ENCODE results near the gene ZBTB11.
"Not testable (repeated sequence)": the region's sequence is repeated elsewhere in the genome, so short reads cannot be mapped to it uniquely, and the experiment has no call there.

The ZBTB11 gene

GRCh38 chr3:101691685-101692671 is 15.0 kb upstream of the ZBTB11 start:
- DNase-seq = not testable (repeated sequence)

GRCh38 chr3:101690972-101691371 is 14.0 kb upstream of the ZBTB11 start:
- DNase-seq = no peak

GRCh38 chr3:101689286-101689685 is 12.4 kb upstream of the ZBTB11 start:
- DNase-seq = no peak

GRCh38 chr3:101687142-101687931 is 10.4 kb upstream of the ZBTB11 start:
- no peak for DNase-seq

GRCh38 chr3:101685870-101686307 is 9.0 kb upstream of the ZBTB11 start:
- no peak for DNase-seq

GRCh38 chr3:101685050-101685400 is 8.1 kb upstream of the ZBTB11 start:
- DNase-seq = no peak

GRCh38 chr3:101680466-101680865 is 3.5 kb upstream of the ZBTB11 start:
- DNase-seq = no peak

GRCh38 chr3:101678837-101679236 is 1.9 kb upstream of the ZBTB11 start:
- DNase-seq = not testable (repeated sequence)

- no peak for DNase-seq
Observed at GRCh38 chr3:101677436-101678286, 729 bp upstream of the ZBTB11 start.

- no peak for DNase-seq
Observed at GRCh38 chr3:101676216-101676764, 642 bp downstream of the ZBTB11 start.

GRCh38 chr3:101675709-101676215 is 1.2 kb downstream of the ZBTB11 start:
- no peak for DNase-seq

GRCh38 chr3:101674518-101674917 is 2.4 kb downstream of the ZBTB11 start:
- no peak for DNase-seq

GRCh38 chr3:101673953-101674352 is 3.0 kb downstream of the ZBTB11 start:
- DNase-seq = no peak

- no peak for DNase-seq
Observed at GRCh38 chr3:101671014-101671413, 5.9 kb downstream of the ZBTB11 start.

GRCh38 chr3:101667844-101668243 is 9.1 kb downstream of the ZBTB11 start:
- DNase-seq = no peak

GRCh38 chr3:101667331-101667730 is 9.6 kb downstream of the ZBTB11 start:
- DNase-seq = no peak

GRCh38 chr3:101665851-101666250 is 11.1 kb downstream of the ZBTB11 start:
- DNase-seq = no peak

- DNase-seq = no peak
Observed at GRCh38 chr3:101665357-101665756, 11.6 kb downstream of the ZBTB11 start.

GRCh38 chr3:101660714-101661113 is 16.2 kb downstream of the ZBTB11 start:
- DNase-seq = no peak

- no peak for DNase-seq
Observed at GRCh38 chr3:101656651-101657050, 20.3 kb downstream of the ZBTB11 start.

GRCh38 chr3:101646726-101647125 is 30.2 kb downstream of the ZBTB11 start:
- DNase-seq = no peak
